HFFc6 (cell line): Measurements from ENCODE around the gene ITPR3. TPM values are rescaled to one million over a fixed set of nuclear protein-coding genes. Genes with fewer than 3 reads are reported as not detected.

Experiments used
- DNase-seq: peaks from one replicate; pipeline ENCODE4 v3.0.0-alpha.2; 2018
- H3K27ac Mint-ChIP-seq: 2 replicates; pipeline ENCODE4 v1.8.0; 2020; ENCODE audit warnings: mild to moderate bottlenecking, mixed read lengths
- H3K27me3 Mint-ChIP-seq: 2 replicates; pipeline ENCODE4 v1.8.0; 2021; ENCODE audit warnings: mild to moderate bottlenecking, moderate library complexity, mixed read lengths; ENCODE audit not compliant: insufficient read depth
- H3K36me3 Mint-ChIP-seq: 2 replicates; pipeline ENCODE4 v1.8.0; 2021; ENCODE audit warnings: low read depth, mixed read lengths
- H3K4me1 Mint-ChIP-seq: 2 replicates; pipeline ENCODE4 v1.8.0; 2020; ENCODE audit warnings: low read depth, mixed read lengths
- H3K4me3 Mint-ChIP-seq: 2 replicates; pipeline ENCODE4 v1.8.0; 2020; ENCODE audit warnings: mild to moderate bottlenecking, moderate library complexity, mixed read lengths
- H3K9me3 Mint-ChIP-seq: 2 replicates; pipeline ENCODE4 v1.8.0; 2020; ENCODE audit warnings: mild to moderate bottlenecking, mixed read lengths
- total RNA-seq, 6 experiments: library from RNA; stranded (reverse); fragmentation: NEBNext Ultra II Directional; extraction: Animal tissue kit (Norgen Biotek cat#: 25700); gene quantifications; 2 replicates in 1 of 6; 3 replicates in 5 of 6; pipeline ENCODE4 v1.2.3, GENCODE V29; 2021
- TF ChIP-seq, protein P1 (sequence below): fragments of 200-600 bp; sonication (generic); IDR thresholded peaks from 2 replicates; pipeline ENCODE4 v1.5.0; 2021; ENCODE audit warnings: antibody characterized with exemption, mild to moderate bottlenecking

Gene ITPR3
- total RNA-seq, 6 experiments from 2014 or later: 20.2 to 30.3 (median 26.9) TPM

GRCh38 chr6:33719326-33719987 lies 98.3 kb downstream of the ITPR3 start:
- no peaks in the 10 kb centered on the region for H3K9me3 Mint-ChIP-seq
- no peaks in the 10 kb centered on the region for H3K36me3 Mint-ChIP-seq
- DNase-seq: no peak
- H3K27me3 Mint-ChIP-seq: peaks cover 44% of the 10 kb centered on the region
- TF ChIP-seq, protein P1, sequence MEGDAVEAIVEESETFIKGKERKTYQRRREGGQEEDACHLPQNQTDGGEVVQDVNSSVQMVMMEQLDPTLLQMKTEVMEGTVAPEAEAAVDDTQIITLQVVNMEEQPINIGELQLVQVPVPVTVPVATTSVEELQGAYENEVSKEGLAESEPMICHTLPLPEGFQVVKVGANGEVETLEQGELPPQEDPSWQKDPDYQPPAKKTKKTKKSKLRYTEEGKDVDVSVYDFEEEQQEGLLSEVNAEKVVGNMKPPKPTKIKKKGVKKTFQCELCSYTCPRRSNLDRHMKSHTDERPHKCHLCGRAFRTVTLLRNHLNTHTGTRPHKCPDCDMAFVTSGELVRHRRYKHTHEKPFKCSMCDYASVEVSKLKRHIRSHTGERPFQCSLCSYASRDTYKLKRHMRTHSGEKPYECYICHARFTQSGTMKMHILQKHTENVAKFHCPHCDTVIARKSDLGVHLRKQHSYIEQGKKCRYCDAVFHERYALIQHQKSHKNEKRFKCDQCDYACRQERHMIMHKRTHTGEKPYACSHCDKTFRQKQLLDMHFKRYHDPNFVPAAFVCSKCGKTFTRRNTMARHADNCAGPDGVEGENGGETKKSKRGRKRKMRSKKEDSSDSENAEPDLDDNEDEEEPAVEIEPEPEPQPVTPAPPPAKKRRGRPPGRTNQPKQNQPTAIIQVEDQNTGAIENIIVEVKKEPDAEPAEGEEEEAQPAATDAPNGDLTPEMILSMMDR: peak; percentile 17; the same call in 1 of the 2 replicates
- H3K27ac Mint-ChIP-seq: no peak overlapping the region
- H3K4me1 Mint-ChIP-seq: peaks cover 8% of the 10 kb centered on the region; the same call in 1 of the 2 replicates
- H3K4me3 Mint-ChIP-seq: no peak overlapping the region

- H3K4me3 Mint-ChIP-seq: no peak overlapping the region
These were observed 99.9 kb downstream of the ITPR3 start for GRCh38 chr6:33720998-33721397.

DNA sequence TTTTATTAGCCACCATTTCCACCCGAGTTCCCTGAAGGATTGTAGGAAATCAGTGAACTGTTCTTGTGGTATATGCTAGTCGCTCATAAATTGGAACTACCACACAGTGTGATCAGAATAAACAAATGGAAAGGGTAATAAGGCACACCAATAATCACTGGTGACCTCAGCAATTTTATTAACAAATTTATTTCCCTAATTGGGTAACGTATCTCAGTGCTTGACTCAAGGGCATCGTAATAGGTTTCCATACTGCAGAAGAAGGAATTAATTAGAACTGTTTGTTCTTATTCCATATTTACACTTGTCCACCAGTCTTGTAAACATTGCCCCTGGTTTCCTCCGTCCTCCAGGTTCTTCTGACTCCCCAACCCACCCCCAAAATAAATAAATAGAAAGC lies 100.4 kb downstream of the ITPR3 start:
- H3K4me1 Mint-ChIP-seq: peaks cover 8% of the 10 kb centered on the region; the same call in 1 of the 2 replicates
- H3K4me3 Mint-ChIP-seq: no peak overlapping the region
- DNase-seq: no peak
- no peak overlapping the region for H3K27ac Mint-ChIP-seq
- peaks cover 49% of the 10 kb centered on the region for H3K27me3 Mint-ChIP-seq
- no peaks in the 10 kb centered on the region for H3K36me3 Mint-ChIP-seq
- H3K9me3 Mint-ChIP-seq: no peaks in the 10 kb centered on the region
- TF ChIP-seq, protein P1: no peak

More at GRCh38 chr6:33720998-33721397, 99.9 kb downstream of the ITPR3 start:
- TF ChIP-seq, protein P1: no peak
- DNase-seq: no peak
- peaks cover 8% of the 10 kb centered on the region; the same call in 1 of the 2 replicates for H3K4me1 Mint-ChIP-seq
- no peaks in the 10 kb centered on the region for H3K9me3 Mint-ChIP-seq
- no peaks in the 10 kb centered on the region for H3K36me3 Mint-ChIP-seq
- H3K27ac Mint-ChIP-seq: no peak overlapping the region
- peaks cover 49% of the 10 kb centered on the region for H3K27me3 Mint-ChIP-seq

DNA sequence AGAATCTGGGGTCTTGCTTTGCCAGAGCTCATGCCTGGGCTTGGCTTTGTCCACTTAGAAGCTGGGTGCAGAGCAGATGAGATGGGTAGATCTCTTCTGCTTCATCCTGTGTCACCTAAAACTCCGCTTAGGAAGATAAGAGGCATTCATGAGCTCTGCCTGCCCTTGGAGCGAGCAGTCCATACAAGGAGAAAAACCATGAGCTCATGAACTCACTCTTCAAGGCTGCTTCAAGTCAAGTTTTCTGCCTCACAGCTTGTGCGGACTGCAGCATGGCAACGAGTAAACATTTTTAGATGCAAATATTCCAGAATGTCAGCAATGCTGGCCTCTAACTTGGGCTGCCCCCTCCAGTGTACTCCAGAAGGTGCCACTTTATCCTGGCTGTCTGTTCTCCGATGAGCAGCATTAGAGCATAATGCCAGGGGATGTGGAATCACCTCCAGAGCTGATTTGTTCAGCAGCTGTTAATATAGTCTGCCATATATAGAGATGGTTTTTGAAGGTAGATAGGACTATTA lies 101.0 kb downstream of the ITPR3 start:
- Mint-ChIP-seq H3K27me3 (peaks cover 56% of the 10 kb centered on the region), H3K4me1 (peaks cover 8% of the 10 kb centered on the region; the same call in 1 of the 2 replicates), H3K4me3 (no peak overlapping the region), H3K9me3 (no peaks in the 10 kb centered on the region), H3K27ac (no peak overlapping the region), H3K36me3 (no peaks in the 10 kb centered on the region)
- TF ChIP-seq, protein P1: no peak
- DNase-seq: no peak

- Mint-ChIP-seq H3K4me3 (no peak overlapping the region), H3K27ac (no peak overlapping the region), H3K4me1 (0 out of 2 replicates have a peak, but pooled peaks cover under 1% of the 10 kb centered on the region), H3K9me3 (no peaks in the 10 kb centered on the region), H3K27me3 (peaks cover 56% of the 10 kb centered on the region), H3K36me3 (no peaks in the 10 kb centered on the region)
- DNase-seq: no peak
- TF ChIP-seq, protein P1: no peak
These were observed 102.4 kb downstream of the ITPR3 start for GRCh38 chr6:33723371-33724085.
